ENCODE measurements around the gene UBE2QL1.

DNA sequence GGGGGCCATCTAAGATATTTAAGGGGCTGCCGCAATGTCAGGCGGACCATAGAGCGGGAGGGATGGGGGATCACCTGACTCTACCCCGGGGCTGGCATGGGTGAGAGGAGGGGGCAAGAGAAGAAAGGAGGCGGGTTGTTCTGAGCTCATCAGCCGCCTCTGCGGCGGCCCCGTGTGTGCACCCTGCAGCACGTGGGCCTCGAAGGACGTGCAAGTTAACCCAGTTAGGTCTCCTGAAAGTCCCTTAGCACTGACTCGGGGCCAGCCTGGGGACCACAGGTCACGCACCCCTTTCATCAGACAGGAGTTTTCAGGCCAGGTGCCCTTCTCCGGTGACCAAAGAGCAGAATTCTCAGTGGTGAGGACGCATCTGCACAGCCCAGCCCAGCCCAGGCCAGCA is 58.0 kb downstream of the UBE2QL1 start:
- TF ChIP-seq, protein P1, sequence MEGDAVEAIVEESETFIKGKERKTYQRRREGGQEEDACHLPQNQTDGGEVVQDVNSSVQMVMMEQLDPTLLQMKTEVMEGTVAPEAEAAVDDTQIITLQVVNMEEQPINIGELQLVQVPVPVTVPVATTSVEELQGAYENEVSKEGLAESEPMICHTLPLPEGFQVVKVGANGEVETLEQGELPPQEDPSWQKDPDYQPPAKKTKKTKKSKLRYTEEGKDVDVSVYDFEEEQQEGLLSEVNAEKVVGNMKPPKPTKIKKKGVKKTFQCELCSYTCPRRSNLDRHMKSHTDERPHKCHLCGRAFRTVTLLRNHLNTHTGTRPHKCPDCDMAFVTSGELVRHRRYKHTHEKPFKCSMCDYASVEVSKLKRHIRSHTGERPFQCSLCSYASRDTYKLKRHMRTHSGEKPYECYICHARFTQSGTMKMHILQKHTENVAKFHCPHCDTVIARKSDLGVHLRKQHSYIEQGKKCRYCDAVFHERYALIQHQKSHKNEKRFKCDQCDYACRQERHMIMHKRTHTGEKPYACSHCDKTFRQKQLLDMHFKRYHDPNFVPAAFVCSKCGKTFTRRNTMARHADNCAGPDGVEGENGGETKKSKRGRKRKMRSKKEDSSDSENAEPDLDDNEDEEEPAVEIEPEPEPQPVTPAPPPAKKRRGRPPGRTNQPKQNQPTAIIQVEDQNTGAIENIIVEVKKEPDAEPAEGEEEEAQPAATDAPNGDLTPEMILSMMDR (IDR thresholded peaks at IDR 0.05): no peak
- no peak for TF ChIP-seq POLR2AphosphoS5 (IDR thresholded peaks at IDR 0.05; ENCODE audit: insufficient read depth in 1 of 2, low read depth in 1 of 2)
